NOMO-1 treated with dmso at 0.1 percent for 144 hours (cell line): ENCODE measurements around the gene SPTLC2.
"Not testable (repeated sequence)": the region's sequence is repeated elsewhere in the genome, so short reads cannot be mapped to it uniquely, and the experiment has no call there.

Experiments
- DNase-seq: peaks from one replicate; lab custom pipeline; 2025; ENCODE audit not compliant: unreplicated experiment; lab: John Stamatoyannopoulos, UW

The SPTLC2 gene, protein sequence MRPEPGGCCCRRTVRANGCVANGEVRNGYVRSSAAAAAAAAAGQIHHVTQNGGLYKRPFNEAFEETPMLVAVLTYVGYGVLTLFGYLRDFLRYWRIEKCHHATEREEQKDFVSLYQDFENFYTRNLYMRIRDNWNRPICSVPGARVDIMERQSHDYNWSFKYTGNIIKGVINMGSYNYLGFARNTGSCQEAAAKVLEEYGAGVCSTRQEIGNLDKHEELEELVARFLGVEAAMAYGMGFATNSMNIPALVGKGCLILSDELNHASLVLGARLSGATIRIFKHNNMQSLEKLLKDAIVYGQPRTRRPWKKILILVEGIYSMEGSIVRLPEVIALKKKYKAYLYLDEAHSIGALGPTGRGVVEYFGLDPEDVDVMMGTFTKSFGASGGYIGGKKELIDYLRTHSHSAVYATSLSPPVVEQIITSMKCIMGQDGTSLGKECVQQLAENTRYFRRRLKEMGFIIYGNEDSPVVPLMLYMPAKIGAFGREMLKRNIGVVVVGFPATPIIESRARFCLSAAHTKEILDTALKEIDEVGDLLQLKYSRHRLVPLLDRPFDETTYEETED

GRCh38 chr14:77616454-77617229 is at the start of gene SPTLC2:
Gene SPTLC2, minus strand, starts transcription at chr14:77616637. Its CDS starts 58 bp downstream, at chr14:77616579.
- peak; percentile 98 for DNase-seq

DNA sequence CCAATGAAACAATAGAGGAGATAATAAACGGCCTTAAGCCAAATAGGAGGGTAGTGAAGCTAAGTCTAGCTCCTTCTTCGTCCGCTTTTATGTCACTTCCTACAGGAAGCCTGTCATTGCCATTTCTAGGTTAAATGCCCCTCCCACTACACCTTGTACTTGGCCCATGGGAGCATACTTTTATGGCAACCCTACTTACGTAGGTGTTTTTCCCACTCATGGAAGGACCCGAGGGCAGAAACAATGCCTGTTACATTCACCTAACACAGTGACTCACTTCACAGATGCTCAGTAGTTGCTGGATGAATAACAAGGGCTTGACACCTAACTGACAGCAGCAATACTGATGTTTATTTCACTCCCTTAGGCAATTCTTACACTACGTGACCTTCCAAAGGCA is 46.9 kb upstream of the SPTLC2 start:
- no peak for DNase-seq

GRCh38 chr14:77661562-77661961 is 45.1 kb upstream of the SPTLC2 start:
- DNase-seq, result not testable (repeated sequence)

GRCh38 chr14:77660754-77661153 is 44.3 kb upstream of the SPTLC2 start:
- DNase-seq, result no peak

- peak; percentile 74 for DNase-seq
These were observed 43.4 kb upstream of the SPTLC2 start for GRCh38 chr14:77659831-77660230.

DNA sequence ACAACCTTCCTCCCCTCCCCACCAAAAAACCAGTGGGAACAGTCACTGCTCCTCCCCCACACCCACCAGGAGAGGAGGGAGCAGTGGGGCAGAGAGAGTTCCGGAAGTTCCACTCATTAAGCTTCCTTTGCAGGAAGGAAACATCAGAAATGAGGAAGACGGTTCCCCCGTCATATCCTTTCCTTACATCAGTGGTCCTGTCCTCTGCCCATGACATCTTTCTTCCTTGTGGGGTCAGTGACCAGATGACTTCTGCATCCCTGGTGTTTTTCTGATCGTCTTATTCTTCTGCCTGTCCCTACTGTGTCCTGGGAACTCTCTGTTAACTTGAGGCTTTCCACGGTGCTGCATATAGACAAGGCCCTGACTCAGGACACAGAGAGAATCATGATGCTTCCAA is 40.8 kb upstream of the SPTLC2 start:
- no peak for DNase-seq

GRCh38 chr14:77654001-77654441 is 37.6 kb upstream of the SPTLC2 start:
- DNase-seq, result no peak

GRCh38 chr14:77649326-77649725 is 32.9 kb upstream of the SPTLC2 start:
- DNase-seq, result no peak

- DNase-seq, result no peak
These were observed 32.2 kb upstream of the SPTLC2 start for GRCh38 chr14:77648520-77649200.

GRCh38 chr14:77647853-77648252 is 31.4 kb upstream of the SPTLC2 start:
- DNase-seq, result no peak

DNA sequence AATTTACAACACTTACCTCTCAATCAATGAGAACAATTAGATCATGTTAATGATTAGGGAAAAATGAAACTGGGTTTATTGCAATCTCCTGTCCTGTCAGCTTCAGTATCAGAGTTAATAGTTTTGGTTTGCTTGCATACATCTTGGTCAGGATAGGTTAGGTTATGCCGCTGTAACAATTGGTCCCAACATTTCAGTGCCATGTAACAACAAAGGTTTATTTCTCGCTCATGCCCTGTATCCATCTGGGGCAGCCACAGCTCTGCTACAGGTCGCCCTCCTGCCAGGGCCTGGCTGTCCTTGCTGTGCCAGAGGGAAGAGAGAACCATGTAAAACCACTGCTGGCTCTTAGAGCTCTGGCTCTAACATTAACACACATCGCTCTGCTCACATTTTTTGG is 30.5 kb upstream of the SPTLC2 start:
- no peak for DNase-seq

DNA sequence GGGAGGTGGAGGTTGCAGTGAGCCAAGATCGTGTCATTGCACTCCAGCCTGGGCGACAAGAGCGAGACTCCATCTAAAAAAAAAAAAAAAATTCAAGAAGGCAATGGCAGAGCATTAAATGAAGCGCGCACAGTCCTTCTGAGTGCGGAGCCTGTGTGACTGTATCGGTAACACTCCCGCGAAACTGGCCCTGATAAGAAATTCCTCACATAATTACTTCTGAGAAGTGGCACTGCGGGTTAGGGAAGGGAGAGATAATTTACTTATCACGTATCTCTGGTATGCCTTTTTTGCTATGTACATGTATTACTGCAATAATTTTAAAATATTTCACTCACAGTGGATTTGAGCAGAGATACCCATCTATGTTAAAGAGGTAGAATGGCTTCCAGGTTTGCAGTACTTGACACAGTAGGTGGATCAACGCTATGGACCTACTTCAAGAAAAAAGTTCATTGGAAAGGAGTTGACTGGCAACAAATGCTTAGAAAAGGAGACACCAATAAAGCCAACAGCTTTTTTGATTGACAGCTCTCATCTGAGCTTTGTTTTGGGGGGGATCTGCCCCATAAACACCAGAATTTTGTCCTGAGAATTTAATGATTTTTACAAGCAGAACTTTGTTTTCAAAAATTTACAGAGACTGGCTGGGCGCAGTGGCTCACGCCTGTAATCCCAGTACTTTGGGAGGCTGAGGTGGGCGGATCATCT is 29.2 kb upstream of the SPTLC2 start:
- DNase-seq, result no peak

DNA sequence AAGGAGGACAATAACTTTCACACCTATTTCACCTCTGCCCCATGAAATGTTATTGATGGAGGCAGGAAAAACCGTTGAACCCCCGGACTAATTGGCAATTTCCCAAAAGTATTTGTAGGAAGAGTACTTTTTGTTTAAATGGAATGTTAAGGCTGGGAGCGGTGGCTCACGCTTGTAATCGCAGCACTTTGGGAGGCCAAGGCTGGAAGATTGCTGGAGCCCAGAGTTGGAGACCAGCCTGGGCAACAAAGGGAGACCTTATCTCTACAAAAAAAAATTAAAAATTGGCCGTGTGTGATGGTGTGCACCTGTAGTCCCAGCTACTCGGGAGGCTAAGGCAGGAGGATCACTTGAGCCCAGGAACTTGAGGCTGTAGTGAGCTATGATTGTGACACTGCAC is 26.0 kb upstream of the SPTLC2 start:
- no peak for DNase-seq

DNA sequence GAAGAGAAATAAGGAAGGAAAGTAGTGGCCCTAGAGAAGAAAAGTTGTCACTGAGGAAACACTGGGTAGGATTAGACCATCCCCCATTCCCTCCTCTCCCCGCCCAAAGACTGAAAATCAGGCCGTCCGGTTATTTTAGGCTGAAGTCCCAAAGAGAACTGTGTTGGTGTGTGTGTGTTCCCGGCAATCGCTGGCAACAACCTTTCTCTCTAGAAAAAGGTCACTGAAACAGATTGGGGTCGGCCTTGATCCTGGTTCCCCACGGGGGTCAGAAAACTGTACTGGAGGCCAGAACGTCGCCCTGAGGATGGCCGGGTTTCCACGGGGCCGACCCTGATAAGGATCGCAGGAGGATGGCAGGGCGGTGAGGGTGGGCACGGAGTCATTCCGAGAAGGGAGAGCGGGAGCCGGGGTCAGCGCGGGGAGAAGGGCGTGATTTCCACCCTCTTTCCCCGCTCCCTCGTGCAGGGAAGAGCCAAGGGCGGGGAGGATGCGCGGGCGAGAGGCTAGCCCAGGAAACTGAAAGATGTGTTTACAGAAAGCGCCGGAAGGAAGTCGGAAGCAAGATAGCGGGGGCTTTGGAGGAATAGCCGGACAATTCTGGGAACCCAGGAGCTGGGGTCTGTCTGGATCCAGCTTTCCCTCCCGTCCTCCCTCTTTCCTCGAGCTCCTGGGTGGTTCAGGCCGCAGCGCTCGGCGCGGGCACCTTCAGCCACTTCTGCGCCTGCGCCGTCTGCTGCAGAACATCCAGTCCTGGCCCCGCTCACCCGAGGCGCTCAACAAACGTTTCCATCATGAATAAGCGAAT is 25.3 kb upstream of the SPTLC2 start:
- DNase-seq, result peak; percentile 37

DNA sequence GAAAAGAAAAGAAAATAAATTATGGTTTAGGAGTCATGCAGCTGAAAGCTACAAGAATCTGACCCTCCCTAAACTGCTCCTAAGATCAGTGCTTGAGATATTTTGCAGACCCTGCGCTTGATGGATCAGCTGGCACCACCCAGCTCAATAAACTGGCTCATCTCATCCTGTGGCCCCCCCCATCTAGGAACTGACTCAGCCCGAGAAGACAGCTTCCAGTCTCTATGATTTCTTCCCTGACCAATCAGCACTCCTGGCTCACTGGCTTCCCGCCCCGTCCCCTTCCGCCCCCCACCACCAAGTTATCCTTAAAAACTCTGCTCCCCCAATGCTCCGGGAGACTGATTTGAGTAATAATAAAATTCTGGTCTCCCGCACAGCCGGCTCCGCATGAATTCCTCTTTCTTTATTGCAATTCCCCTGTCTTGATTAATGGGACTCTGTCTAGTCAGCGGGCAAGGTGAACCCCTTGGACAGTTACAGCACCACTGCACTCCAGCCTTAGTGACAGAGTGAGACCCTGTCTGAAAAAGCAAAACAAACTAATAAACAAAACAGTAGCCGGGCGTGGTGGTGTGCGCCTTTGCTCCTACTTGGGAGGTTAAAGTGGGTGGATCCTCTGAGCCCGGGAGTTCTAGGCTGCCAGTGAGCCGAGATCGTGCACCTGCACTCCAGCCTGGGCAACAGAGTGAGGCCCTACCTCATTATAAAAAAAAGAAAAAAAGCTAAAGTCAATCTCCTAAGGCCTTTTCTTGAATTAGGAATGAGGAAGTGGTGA is 24.5 kb upstream of the SPTLC2 start:
- DNase-seq, result no peak

- DNase-seq, result no peak
These were observed 22.3 kb upstream of the SPTLC2 start for GRCh38 chr14:77638771-77639171.

DNA sequence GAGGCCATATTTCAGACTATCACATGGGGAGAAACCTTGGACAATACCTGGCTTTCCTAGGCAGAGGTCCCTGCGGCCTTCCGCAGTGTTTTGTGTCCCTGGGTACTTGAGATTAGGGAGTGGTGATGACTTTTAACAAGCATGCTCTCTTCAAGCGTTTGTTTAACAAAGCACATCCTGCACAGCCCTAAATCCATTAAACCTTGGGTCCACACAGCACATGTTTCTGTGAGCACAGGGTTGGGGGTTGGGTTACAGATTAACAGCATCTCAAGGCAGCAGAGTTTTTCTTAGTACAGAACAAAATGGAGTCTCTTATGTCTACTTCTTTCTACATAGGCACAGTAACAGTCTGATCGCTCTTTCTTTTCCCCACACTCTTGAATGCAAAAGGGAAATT is 19.4 kb upstream of the SPTLC2 start:
- DNase-seq, result not testable (repeated sequence)

- DNase-seq, result not testable (repeated sequence)
These were observed 19.0 kb upstream of the SPTLC2 start for GRCh38 chr14:77635466-77635865.

GRCh38 chr14:77630111-77630510 is 13.7 kb upstream of the SPTLC2 start:
- DNase-seq, result no peak
